ENCODE data around the gene CCT3.
"Not testable (repeated sequence)": the region's sequence is repeated elsewhere in the genome, so short reads cannot be mapped to it uniquely, and the experiment has no call there.

CCT3 gene

GRCh38 chr1:156338180-156338976 lies at the start of gene CCT3, which contains the start of gene TSACC:
TSS of gene CCT3 (minus strand) at chr1:156338292. CDS start at chr1:156338184, 108 bp downstream.
TSS of gene TSACC (plus strand) at chr1:156338526. CDS start at chr1:156339758, 1,232 bp downstream.
- DNase-seq (ENCODE audit: low read depth in 2 of 2) = peak; percentile 100

- DNase-seq (ENCODE audit: low read depth in 2 of 2) = no peak
Measured at GRCh38 chr1:156387870-156388173, 49.7 kb upstream of the CCT3 start.

GRCh38 chr1:156386949-156387869 lies 49.1 kb upstream of the CCT3 start:
- DNase-seq (ENCODE audit: low read depth in 2 of 2) = no peak

- DNase-seq (ENCODE audit: low read depth in 2 of 2) = no peak
Measured at GRCh38 chr1:156386134-156386901, 48.2 kb upstream of the CCT3 start.

- peak in 1 of 2 experiments; percentile 29 for DNase-seq (ENCODE audit: low read depth in 2 of 2)
Measured at GRCh38 chr1:156385534-156386031, 47.5 kb upstream of the CCT3 start.

- no peak for DNase-seq (ENCODE audit: low read depth in 2 of 2)
Measured at GRCh38 chr1:156384658-156385057, 46.6 kb upstream of the CCT3 start.

GRCh38 chr1:156384007-156384406 lies 45.9 kb upstream of the CCT3 start:
- DNase-seq (ENCODE audit: low read depth in 2 of 2) = no peak

GRCh38 chr1:156383023-156383422 lies 44.9 kb upstream of the CCT3 start:
- DNase-seq (ENCODE audit: low read depth in 2 of 2) = no peak

- no peak for DNase-seq (ENCODE audit: low read depth in 2 of 2)
Measured at GRCh38 chr1:156382561-156382960, 44.5 kb upstream of the CCT3 start.

- no peak for DNase-seq (ENCODE audit: low read depth in 2 of 2)
Measured at GRCh38 chr1:156379420-156380165, 41.5 kb upstream of the CCT3 start.

- DNase-seq (ENCODE audit: low read depth in 2 of 2) = no peak
Measured at GRCh38 chr1:156378557-156378956, 40.5 kb upstream of the CCT3 start.

GRCh38 chr1:156376958-156377919 lies 39.1 kb upstream of the CCT3 start:
- DNase-seq (ENCODE audit: low read depth in 2 of 2) = no peak

- DNase-seq (ENCODE audit: low read depth in 2 of 2) = no peak
Measured at GRCh38 chr1:156376146-156376545, 38.1 kb upstream of the CCT3 start.

- DNase-seq (ENCODE audit: low read depth in 2 of 2) = no peak
Measured at GRCh38 chr1:156373546-156373945, 35.5 kb upstream of the CCT3 start.

- no peak for DNase-seq (ENCODE audit: low read depth in 2 of 2)
Measured at GRCh38 chr1:156372876-156373275, 34.8 kb upstream of the CCT3 start.

- no peak for DNase-seq (ENCODE audit: low read depth in 2 of 2)
Measured at GRCh38 chr1:156372265-156372586, 34.1 kb upstream of the CCT3 start.

GRCh38 chr1:156371553-156372264 lies 33.6 kb upstream of the CCT3 start:
- DNase-seq (ENCODE audit: low read depth in 2 of 2) = no peak

GRCh38 chr1:156369685-156370286 lies 31.7 kb upstream of the CCT3 start:
- not testable (repeated sequence) for DNase-seq (ENCODE audit: low read depth in 2 of 2)
